Prostate gland (tissue), 2 donors: ENCODE results near the gene KIF26B. TPM values are rescaled to one million over a fixed set of nuclear protein-coding genes. Genes with fewer than 3 reads are reported as not detected.

ENCODE experiments used
- DNase-seq: peaks from one replicate; pipeline ENCODE4 v3.0.0-alpha.2; 2019; ENCODE audit warnings: low spot score
- H3K27ac ChIP-seq, 2 donors: fragments of 200-600 bp; sonication (generic); 2 replicates each; pipeline ENCODE4 v1.5.1; 2017 to 2019
- H3K27me3 ChIP-seq: fragments of 200-600 bp; sonication (generic); replicated peaks from 2 replicates; pipeline ENCODE4 v1.5.1; 2019; ENCODE audit not compliant: insufficient read depth
- H3K36me3 ChIP-seq, 2 donors: fragments of 200-600 bp; sonication (generic); 1 replicate in 1 of 2; 2 replicates in 1 of 2; pipeline versions ENCODE4 v1.5.1 to v1.8.1; 2017 to 2019
- H3K4me1 ChIP-seq: fragments of 200-600 bp; sonication (generic); replicated peaks from 2 replicates; pipeline ENCODE4 v1.5.1; 2019
- H3K4me3 ChIP-seq, 2 donors: fragments of 200-600 bp; sonication (generic); 2 replicates each; pipeline ENCODE4 v1.5.1; 2017 to 2019
- H3K9me3 ChIP-seq: fragments of 200-600 bp; sonication (generic); 2 replicates; pipeline ENCODE4 v1.5.1; 2017
- CTCF ChIP-seq, 4 experiments: fragments of 200-600 bp in 2 of 4; fragments of 450-650 bp in 2 of 4; sonication (generic) in 2 of 4; IDR thresholded peaks; 1 replicate in 3 of 4; 2 replicates in 1 of 4; pipeline ENCODE4 v1.5.1; 2016 to 2019; ENCODE audit warnings: antibody characterized with exemption in 4 of 4, mild to moderate bottlenecking in 2 of 4, moderate library complexity in 2 of 4
- POLR2A ChIP-seq: fragments of 450-650 bp; IDR thresholded peaks from one replicate; pipeline ENCODE4 v1.6.1; 2016; ENCODE audit warnings: antibody characterized with exemption, mild to moderate bottlenecking
- POLR2AphosphoS5 ChIP-seq: sonication (generic); formaldehyde crosslinking; IDR thresholded peaks from one replicate; pipeline ENCODE4 v1.6.1; 2017; ENCODE audit warnings: antibody characterized with exemption
- WGBS: methylation state at CpG from one replicate; pipeline ENCODE4 v1.1.5; 2018; 5-methylcytosine and 5-hydroxymethylcytosine counted together
- intact Hi-C: fragments of 100-400 bp; cut with DNase I; formaldehyde crosslinking; loops from one replicate; pipeline ENCODE4 v1.14.2; 2022
- total RNA-seq, 2 donors: library from RNA; depleted of rRNA; stranded (reverse); fragments of >200 nt; gene quantifications; one replicate each; pipeline ENCODE4 v1.1.0, GENCODE V29; 2016

KIF26B gene
- total RNA-seq, 2 donors from 2014 or later, result 3.3 to 3.8 TPM

DNA sequence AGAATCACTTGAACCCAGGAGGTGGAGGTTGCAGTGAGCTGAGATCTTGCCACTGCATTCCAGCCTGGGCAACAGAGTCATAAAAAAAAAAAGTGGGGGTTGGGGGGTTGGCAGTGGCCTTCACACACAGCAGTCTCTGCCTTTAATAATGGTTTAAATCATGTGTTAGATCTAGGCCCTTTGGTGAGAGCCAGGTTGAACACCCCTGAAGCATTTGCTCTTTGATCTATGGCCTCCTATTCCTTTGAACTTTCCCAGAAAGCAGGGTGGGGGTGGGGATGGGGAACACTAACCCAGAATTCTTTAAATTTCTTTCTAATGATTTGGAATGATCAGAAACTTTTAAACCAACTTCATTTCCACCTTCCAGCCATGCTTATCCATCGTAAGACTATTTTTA, 313.0 kb downstream of the KIF26B start:
- no peaks in the 10 kb centered on the region for H3K27me3 ChIP-seq
- H3K27ac ChIP-seq, result no peak overlapping the region
- H3K9me3 ChIP-seq, result no peaks in the 10 kb centered on the region
- no peak for TF ChIP-seq CTCF (IDR thresholded peaks at IDR 0.05)
- no peak for TF ChIP-seq POLR2A
- TF ChIP-seq POLR2AphosphoS5, result no peak
- H3K4me3 ChIP-seq, result no peak overlapping the region
- intact Hi-C loops, result no loop called here
- no peak for DNase-seq
- no peaks in the 10 kb centered on the region for H3K36me3 ChIP-seq
- H3K4me1 ChIP-seq, result no peaks in the 10 kb centered on the region
- WGBS, result 100% methylated on average over 1 of the region's 1 CpG

GRCh38 chr1:245469006-245469405, 314.2 kb downstream of the KIF26B start:
- DNase-seq, result no peak
- no peaks in the 10 kb centered on the region for H3K4me1 ChIP-seq
- no peaks in the 10 kb centered on the region for H3K36me3 ChIP-seq
- TF ChIP-seq POLR2AphosphoS5 (no peak), POLR2A (no peak), CTCF (IDR thresholded peaks at IDR 0.05) (no peak)
- no peak overlapping the region for H3K27ac ChIP-seq
- no peaks in the 10 kb centered on the region for H3K27me3 ChIP-seq
- 79% methylated on average over 6 of the region's 6 CpGs for WGBS
- H3K4me3 ChIP-seq, result no peak overlapping the region
- no peaks in the 10 kb centered on the region for H3K9me3 ChIP-seq
- intact Hi-C loops, result no loop called here

DNA sequence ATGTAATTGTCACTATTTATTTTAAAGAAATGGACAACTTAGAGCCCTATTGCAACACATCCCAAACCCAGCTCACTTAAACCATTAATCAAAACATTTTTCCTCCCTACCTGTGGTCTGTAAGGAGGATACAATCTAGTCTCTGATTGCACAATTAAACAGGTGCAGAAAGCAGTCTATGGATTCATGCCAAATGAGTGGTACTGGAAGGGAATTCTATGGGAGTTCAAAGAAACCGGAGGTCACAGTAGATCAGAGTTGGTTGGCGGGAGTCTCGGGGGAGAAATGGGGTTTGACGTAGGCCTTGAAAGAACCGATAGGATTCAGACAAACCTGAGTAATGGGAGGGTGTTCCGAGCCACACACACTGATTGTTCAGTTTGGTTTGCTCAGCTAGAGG, 314.9 kb downstream of the KIF26B start:
- Histone ChIP-seq H3K36me3 (no peaks in the 10 kb centered on the region), H3K4me3 (no peak overlapping the region), H3K27ac (no peak overlapping the region), H3K4me1 (no peaks in the 10 kb centered on the region), H3K27me3 (no peaks in the 10 kb centered on the region), H3K9me3 (no peaks in the 10 kb centered on the region)
- DNase-seq, result no peak
- WGBS, result 91% methylated on average over 6 of the region's 6 CpGs
- intact Hi-C loops, result no loop called here
- TF ChIP-seq CTCF (IDR thresholded peaks at IDR 0.05) (no peak), POLR2AphosphoS5 (no peak), POLR2A (no peak)

DNA sequence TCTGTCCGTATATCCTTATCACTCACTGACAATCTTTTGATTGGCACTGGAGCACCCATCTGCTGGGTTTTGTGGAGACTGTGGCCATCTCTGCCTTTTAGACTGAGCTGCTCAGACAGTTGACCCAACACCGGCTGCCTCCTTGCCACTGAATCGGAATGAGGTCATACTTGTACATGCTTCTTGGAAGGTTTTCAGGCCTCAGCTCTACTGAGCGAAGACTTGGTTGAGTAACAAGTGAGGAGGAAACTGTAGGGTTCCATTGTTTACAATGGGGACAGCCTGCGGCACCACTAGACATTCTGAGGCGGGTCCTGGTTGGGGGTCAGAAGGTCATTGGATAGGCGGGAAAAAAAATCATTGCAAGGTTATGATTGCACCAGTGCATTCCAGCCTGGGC, 320.3 kb downstream of the KIF26B start:
- DNase-seq, result no peak
- TF ChIP-seq POLR2AphosphoS5 (no peak), CTCF (IDR thresholded peaks at IDR 0.05) (no peak), POLR2A (no peak)
- no peaks in the 10 kb centered on the region for H3K36me3 ChIP-seq
- WGBS, result 91% methylated on average over 7 of the region's 7 CpGs
- no peak overlapping the region for H3K4me3 ChIP-seq
- H3K4me1 ChIP-seq, result no peaks in the 10 kb centered on the region
- H3K9me3 ChIP-seq, result no peaks in the 10 kb centered on the region
- H3K27ac ChIP-seq, result no peak overlapping the region
- intact Hi-C loops, result no loop called here
- H3K27me3 ChIP-seq, result no peaks in the 10 kb centered on the region

- no peaks in the 10 kb centered on the region for H3K27me3 ChIP-seq
- no peaks in the 10 kb centered on the region for H3K36me3 ChIP-seq
- intact Hi-C loops, result no loop called here
- DNase-seq, result no peak
- no peak overlapping the region for H3K4me3 ChIP-seq
- no peaks in the 10 kb centered on the region for H3K4me1 ChIP-seq
- H3K27ac ChIP-seq, result no peak overlapping the region
- WGBS, result 81% methylated on average over 6 of the region's 6 CpGs
- no peaks in the 10 kb centered on the region for H3K9me3 ChIP-seq
- TF ChIP-seq CTCF (IDR thresholded peaks at IDR 0.05) (no peak), POLR2A (no peak), POLR2AphosphoS5 (no peak)
Observed at GRCh38 chr1:245475961-245476516, 321.3 kb downstream of the KIF26B start.
